NCI-H774 (cell line): ENCODE measurements around the gene RABIF.

Experiments
- DNase-seq: peaks from one replicate; lab custom pipeline; 2025; lab: John Stamatoyannopoulos, UW

The RABIF gene

DNA sequence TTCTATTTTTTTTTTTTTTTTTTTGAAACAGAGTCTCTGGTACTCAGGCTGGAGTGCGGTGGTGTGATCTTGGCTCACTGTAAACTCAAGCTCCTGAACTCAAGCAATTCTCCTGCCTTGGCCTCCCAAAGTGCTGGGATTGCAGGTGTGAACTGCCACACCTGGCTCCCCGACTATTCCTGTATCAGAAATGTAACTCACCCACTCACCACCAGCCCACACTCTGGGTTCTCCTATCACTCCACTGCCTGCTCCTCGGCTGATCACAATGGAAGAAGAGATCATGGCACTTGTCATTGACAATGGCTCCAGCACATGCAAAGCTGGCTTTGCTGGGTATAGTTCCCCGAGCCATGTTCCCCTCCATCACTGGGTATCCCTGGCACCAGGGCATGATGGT lies 15.9 kb downstream of the RABIF start:
- no peak for DNase-seq

DNA sequence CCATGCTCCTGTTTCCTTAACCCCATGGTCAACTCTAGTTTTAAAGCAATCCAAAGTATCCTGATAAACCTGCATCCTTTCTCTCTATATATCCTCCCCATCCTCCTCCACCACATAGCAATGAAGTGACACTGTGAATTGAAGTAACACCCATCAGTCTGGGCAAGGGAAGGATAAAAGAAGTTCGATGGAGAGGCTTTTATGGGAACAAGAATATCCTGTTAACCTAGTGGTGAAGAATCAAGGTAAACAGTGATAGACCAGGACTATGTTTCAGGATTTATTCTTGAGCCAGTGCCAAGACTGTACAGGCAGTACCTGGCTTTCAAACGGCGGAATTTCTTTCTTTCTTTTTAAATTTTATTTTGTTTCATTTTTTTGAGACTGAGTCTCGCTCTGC lies 17.6 kb downstream of the RABIF start:
- no peak for DNase-seq

DNA sequence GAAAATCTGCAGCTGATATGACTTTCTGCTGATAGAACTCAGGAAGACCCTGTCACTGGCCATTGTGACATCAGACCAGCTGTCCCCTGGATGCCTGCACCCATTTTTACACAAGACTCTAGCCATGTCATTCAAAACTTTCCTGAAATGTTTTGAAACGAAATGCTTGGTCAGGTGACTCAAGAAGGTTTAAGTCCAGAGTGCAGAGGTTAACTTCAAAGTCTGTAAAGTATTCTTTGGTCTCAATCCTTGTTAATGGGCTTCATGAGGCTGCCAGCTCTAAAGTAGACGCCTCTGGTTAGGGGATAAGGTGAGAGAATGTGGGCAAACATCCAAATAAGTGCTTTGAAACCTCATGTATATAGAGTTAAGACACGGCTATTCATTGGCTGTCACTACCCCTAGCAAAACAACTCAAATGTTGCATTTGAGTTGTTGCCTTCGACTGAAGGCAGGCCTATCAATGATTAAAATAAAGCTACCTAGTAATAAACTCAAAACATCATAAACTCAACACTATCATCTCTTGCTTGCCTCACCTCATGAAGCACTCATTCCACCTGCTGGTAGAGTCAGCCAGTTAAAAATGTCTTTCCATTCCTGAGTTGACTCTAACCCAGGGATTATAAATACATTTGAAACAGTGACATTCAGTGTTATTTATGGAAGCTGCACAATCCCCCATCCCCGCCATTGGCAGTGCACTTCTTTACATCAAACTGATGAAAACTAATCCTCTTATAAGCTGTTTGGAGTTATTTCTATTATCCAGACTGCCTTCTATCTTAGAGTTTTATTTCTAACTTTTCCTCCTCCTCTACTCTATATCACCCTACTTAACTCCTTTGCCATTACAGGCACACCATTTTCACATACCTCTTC lies 26.0 kb downstream of the RABIF start:
- DNase-seq = no peak

DNA sequence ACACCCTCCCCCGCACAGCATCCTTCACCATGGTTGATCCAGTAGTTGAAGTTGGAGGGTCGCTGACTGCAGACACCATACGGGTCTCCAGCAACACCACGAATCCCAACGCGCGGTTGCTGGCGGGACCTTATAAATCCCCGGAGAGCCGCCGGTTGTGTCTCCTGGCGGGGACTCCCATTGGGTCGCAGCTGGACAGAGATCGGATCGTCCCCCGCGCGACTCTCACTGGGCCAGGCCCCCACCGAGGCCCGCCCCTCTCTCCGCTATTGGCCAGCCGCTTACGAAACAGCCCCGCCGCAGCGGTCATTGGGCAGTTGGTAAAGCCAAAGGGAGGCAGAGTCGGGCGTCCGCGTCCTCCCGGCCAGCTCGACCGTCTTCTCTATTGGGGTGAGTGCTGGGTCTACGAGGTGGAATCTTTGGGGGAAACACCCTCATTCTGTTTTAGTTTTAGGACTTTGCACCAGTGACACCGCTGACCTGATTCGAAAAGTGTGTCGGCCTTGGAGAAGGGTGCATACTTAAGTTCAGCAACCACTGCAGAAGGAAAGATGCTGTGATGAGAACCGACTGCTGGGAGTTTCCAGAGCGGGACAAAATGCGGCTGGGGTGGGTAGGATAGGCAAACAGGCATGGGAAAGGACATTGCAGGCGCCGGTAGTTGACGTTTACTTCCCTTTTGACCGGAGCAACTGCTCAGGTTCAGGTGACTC lies 27.4 kb downstream of the RABIF start:
- peak; percentile 93 for DNase-seq

DNA sequence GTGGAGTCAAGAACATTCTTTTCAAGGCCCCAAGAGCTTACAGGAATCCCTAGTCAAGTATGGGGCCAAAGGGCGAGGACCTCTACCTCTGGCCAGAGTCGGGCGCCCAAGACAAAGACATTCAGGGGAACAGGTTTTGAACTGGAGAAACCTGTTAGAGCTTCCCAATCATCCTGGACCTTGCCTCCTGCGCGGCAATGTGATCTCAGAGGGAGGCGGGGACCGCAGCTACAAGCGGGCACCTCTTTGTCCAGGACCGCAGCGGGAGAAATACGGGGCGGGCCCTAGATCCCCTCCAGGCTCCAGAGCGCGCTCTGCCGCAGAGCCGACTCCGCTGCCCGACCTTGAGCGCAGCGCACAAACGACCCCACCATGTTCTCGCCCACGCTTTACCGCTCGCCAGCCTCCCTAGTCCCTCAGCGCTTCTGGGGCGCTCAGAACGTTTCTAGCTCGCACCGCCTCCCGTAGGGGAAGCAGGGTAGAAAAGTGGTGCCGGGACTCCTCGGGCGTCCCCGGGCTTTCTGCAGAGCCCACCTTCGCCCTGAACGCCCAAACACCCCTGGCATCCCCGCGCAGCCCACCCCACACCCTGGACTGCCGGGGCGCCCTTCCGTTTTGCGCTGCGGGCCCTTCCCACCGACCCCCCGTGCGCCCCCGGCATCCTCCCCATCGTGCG lies 28.1 kb downstream of the RABIF start:
- DNase-seq = peak; percentile 65

DNA sequence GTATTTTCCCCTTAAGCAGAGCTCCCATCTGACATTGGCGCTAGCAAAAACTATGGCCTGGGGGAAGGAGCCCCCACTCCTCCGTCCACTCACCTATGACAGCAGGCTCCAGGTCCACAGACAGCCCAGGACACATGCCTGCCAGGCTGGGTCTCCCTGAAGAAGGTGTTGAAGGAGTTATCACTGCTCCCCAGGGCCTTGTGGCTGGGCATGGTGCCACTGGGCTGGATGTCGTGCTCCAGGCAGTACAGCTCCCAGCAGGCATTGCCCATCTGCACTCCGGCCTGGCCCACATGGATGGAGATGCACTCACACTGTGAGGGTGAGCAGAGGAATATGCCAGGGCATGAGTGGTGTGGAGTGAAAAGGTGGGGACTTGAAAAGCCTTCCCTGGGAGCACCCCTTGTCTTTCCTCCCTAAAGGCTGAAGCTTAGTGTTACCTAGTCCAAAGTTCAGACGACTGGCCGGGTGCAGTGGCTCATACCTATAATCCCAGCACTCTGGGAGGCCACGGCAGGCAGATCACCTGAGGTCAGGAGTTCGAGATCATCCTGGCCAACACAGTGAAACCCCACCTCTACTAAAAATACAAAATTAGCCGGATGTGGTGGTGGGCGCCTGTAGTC lies 30.0 kb downstream of the RABIF start:
- DNase-seq = no peak

DNA sequence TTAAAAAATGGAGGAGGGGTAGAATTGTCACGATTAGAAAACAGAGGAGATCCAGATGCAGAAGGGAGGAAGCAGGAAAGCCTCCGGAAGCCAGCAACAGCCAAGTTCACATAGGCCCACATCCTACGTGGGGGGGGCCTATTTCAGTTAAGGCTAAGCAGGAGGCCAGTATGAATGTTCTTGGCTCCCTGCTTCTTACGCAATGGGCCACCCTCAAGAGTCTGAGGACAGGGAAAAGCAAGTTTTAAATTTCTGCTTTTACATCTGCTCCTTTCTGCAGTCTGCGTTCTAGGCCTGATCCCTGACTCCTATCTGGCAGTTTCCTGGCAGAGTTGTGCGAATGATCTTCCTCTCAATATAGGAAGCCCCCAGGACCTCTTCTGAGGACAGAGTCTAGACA lies 30.6 kb downstream of the RABIF start:
- no peak for DNase-seq

DNA sequence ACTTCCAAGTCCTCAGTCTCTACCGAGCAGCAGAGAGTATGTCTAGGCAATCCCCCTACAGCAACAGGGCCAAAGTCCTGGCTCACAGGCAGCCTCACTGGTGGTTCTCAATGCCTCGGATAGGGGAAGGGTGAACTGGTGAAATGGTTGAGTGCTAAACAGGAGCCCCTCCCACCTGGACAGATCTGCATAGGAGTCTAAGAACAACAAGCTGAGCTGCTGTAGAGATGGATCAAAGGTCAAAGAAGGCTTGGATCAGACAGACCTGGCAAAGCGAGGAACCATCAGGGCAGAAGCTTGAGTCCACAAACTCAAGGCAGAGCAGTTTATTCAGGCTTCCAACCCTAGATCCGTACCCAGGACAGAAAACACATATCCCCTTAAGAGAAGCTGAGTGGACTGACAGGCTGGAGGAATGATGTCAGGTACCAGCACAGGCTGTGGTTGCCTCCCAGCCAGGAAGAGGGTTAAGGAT lies 31.8 kb downstream of the RABIF start:
- DNase-seq = no peak

DNA sequence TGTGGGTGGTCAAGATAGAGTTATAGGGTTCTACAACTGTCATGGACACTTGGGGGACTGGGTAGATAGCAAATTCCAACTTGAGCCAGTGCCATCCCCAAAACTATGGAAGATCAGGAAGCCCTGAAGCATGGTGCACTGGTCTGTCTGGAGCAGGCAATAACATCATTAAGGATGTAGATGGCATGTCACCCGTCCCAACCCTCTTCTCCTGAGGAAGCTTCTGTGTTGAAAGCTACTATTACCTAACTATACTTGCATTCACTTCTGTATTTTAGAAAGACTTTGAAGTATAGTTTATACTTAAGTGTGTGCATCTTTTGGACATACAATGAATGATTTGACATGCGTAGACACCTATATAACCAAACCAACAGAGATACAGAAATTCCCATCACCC lies 32.9 kb downstream of the RABIF start:
- DNase-seq = no peak

DNA sequence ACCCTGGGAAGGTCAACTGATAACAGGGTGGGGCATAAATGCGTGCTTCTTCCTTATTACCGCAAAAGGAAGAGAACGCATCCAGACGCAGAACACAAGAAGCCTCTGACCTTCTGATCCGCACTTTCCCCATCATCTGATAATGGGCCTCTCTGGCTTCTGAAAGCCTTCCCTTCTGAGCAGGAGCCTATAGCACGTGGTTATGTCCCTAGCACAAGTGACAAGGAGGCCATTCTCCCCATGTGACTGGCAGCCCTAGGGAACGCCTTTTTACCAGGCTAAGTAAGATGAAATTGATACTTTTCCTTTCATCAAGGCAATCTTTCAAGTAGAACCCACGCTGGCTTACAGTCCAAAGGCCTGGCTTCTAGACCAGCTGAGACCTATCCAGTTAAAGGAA lies 34.2 kb downstream of the RABIF start:
- DNase-seq = no peak

DNA sequence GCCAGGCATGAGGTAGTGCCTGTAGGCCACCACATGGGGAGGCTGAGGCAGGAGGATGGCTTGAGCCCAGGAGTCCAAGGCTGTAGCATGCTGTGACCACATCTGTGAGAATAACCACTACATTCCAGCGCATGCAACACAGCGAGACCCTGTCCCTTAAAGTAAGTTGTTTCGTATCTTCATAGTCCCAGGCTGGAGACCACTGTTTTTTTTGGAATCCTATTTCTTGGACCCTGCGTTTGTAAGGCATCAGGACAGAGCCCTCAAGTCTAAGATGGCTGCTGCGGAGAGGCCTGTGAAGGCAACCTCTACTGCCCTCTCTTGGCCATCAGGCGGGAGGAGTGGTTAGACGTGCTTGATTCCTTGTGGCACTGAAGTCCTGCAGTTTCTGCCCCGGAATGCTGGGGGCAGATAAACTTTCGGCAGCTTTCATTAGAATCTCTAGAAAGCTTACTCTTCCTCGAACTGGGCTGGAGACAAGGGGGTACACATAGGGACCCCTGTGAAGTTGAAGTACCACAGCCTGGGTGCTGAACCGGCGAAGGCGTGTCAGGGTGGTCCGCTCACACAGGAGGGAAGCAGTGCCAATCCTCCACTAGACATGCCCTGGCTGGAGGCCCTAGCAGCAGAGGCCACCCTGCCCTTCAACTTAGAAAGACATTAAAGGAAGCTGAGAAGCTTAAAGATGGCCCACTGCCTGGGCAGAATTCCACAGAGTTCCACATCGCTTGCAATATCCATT lies 36.6 kb downstream of the RABIF start:
- no peak for DNase-seq

DNA sequence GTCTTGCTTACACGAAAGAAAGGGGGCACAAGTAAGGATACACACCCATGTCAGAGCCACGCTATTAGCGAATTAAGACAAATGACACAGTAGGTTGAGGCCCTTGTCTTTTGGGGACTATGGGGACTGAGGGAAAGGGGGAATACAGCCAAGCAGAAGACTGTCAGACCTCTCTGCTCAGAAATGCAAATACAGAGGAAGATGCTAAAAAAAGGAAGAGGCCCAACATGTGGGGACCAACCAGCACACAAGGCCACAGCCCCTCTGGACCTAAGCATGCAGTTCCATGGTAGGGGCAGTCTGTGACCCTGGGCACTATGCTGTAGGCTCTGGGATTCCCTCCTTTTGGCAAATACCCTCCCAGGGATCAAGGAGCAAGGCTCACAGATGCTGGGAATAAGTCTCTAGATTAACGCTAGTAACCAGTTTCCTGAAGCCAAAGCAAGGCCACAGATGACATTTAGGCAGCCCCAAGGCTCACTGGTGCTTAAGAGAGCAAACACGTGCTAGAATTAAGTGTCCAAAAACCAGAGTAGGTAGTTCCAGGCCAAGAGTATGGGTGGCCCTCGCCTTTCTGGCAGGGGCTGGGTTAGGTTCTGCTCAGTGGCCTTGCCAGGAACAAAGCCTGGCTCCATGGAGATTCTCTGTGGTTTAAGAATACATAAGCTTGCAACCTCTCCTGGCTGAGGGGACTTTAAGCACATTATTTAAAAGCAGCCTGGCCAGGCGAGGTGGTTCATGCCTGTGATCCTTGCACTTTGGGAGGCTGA lies 38.2 kb downstream of the RABIF start:
- no peak for DNase-seq

DNA sequence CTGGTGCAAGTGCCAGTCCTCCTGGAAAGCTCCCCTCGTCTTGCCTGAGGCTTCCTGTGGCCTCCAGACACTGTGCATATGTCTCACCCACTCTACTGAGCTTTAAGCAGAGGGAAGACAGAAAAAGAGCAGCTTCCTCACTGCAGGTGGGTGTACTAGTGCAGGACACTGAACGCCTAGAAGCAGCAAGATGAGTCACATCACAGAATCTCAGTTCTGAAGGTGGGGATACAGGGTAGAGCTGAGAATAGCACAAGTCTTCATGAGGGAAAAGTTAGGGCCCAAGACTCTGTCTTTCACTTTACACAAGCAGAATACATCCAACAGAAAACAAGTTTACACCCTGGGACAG lies 40.8 kb downstream of the RABIF start:
- DNase-seq = no peak

DNA sequence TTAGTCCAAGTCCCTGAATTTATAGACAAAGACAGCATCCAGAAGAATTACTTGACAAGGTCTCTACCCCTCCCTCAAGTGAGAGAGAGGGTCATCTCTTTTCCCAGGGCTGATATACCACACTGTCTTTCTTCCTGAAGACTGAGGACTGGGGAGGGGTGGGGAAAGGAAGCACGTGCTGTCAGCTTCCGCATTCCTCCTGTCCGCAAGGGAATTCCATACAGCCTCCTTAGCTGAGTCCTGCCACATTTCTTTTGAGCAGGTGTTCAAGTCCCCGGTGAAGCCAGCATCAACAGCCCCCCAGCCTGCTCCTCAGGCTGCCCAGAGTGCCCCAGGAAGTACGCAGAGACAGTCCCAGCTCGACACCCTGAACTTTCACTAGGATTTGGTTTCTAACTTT lies 44.0 kb downstream of the RABIF start:
- DNase-seq = no peak

DNA sequence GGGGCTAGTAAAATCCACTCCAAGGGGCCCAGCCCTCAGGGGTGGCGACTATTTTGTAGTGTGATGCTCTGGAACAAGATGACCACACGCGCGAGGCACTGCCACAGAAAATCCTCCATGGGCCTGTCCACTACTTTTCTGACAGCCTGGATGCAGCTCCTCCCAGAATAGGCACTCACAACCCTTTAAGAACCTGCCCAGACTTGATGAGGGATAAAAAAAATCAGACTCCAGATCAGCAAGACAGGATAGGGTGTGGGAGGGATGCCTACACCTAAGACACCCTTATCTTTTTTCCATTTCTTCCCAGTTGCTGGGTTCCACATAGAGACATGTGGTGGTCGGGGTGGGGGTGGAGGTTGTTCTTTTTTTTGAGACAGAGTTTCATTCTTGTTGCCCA lies 44.7 kb downstream of the RABIF start:
- no peak for DNase-seq

DNA sequence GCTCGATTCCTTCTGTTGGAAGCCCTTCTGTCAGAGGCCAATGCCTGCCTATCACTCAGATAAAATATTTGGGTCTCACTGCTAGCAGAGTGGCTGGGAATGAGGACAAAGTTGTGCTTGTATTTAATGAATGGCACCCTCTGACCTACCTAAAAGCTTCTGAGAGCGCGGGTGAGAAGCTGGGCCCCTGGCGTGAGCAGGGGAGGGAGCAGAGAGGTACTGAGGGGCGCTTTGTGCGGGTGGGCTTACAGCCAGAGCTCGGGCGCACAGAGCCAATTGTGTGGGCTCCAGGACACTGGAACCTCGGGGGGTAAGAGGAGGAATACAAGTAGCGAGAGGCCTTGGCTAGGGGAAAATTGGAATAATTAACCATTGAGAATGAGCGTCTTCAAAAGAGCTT lies 45.9 kb downstream of the RABIF start:
- no peak for DNase-seq

DNA sequence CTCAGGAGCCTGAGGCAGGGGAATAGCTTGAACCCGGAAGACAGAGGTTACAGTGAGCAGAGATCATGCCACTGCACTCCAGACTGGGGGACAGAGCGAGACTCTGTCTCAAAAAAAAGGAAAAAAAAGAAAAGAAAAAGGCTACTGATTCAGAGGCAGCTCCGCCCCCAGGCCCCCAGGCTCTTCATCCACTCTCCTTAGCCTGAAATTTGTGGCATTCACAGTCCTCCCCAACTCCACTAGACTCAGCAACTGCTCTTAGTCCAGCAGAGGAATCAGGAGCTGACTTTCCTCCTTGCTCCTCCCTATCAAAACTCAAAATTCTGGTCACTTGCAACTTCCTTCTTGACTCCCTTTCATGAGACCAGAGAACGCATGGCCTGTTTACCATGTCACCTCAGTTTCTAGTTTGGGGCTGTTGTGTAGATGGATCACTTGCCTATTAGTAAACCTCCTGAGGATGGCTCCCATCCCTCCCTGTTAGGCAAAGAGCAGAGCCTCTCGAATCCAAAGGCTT lies 51.1 kb downstream of the RABIF start:
- no peak for DNase-seq

DNA sequence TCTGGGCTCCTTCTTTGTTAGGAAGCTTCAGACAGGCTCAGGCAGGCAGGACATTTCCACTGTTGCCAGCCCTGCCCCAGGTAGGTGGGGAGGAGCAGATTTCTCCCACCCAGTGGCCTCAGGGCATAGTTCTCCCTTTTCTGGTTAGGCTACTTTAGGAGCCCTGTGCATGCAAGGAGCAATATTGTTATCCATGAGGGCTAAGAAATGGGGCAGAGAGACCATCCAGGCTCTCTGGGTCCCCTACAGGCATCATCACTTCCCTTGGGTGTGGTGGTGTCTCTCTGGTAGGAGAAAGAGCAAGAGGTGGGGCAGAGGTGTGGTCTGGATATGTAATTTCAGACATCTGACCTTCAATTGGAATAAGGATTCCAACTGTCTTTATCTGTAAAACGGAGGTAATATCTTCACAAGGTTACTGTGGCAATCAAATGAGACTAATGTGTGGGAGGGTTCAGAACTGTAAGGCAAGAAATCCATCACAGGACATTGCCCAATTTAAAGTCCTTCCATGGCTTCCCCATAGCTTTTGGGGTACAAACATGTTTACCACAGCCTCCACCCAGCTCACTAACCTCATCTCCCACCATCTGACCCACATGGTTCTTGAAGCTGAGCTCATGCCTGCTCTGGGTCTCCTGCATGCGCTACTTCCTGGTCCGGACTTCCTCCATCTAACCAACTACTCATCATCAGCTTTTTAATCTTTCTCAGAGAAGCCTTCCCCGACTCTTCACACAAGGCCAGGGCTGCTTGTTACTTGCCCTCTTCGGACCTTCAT lies 52.1 kb downstream of the RABIF start:
- no peak for DNase-seq

DNA sequence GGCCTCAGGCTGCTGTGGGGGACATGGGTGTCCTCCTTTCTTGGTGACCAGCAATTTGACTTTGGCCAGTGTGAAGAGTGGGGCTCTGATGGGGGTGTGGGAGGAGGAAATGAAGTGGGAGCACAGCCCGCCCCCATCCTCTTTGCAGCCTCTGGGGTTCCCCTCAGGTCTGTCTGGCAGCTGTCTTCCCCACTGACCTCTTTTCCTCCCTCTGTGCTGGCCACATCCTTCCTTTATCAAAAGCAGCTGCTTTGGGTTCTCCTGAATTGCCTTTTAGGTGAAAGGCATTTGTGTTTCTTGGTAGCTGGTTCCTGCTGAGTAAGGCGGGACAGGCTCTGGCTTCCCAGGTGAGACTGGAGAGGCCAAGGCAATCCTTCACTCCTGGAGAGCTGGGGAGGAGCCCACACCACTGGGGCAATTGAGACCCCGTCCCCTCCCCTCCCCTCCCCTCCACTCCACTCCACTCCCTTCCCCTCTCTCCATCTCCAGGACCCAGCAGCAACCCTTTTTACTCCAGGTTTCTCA lies 53.3 kb downstream of the RABIF start:
- no peak for DNase-seq
